ENCODE results near the gene HNRNPA2B1. TPM values are rescaled to one million over a fixed set of nuclear protein-coding genes. Genes with fewer than 3 reads are reported as not detected.

The HNRNPA2B1 gene
- total RNA-seq, 4 donors from 2014 or later: 196 to 279 (median 208) TPM

DNA sequence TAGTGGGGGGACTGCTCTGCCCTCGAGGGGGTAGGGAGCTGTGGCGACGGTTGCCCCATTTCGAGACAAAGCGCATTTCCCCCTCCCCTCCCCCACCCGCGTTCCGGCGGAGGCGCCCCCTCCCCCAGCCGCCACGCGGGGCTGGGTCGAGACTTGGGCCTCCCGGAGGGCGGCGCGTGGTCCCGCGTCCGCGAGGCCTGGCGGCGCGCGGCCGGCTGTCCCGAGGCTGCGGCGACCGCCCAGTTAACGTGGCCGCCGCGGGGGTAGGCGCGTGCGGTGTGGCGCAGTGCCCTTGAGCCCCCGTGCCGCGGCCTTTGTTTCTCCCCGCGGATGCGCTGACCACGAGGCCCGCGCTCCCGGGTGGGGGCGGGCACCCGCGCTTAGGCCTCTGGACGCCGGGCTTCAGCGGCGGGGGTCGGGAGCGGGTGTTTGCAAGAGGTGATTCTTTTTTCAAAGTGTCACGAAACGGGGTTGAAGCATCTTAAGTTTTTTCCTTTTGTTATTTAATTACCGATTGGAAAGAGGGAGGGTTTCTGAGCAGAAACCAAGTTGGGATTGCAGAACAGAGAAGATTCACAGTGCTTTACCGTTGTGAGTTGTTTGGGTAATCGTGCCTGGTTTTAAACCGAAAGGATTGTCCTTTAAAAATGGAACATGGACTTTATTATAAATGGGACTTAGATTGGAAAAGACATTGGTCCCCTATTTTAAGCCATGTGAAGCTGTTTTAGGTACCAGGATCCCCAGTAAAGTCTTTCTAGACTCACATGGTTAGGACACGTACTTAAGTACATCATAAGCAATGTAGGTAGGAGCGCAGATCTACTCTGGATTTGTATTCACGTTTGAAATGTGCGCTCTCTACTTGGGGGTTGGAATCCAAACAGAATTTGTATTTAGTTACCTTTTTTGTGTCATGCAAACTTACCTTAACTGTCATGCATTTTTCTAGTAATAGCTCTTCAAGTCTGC, 1.8 kb upstream of the HNRNPA2B1 start:
- TF ChIP-seq, protein P1, sequence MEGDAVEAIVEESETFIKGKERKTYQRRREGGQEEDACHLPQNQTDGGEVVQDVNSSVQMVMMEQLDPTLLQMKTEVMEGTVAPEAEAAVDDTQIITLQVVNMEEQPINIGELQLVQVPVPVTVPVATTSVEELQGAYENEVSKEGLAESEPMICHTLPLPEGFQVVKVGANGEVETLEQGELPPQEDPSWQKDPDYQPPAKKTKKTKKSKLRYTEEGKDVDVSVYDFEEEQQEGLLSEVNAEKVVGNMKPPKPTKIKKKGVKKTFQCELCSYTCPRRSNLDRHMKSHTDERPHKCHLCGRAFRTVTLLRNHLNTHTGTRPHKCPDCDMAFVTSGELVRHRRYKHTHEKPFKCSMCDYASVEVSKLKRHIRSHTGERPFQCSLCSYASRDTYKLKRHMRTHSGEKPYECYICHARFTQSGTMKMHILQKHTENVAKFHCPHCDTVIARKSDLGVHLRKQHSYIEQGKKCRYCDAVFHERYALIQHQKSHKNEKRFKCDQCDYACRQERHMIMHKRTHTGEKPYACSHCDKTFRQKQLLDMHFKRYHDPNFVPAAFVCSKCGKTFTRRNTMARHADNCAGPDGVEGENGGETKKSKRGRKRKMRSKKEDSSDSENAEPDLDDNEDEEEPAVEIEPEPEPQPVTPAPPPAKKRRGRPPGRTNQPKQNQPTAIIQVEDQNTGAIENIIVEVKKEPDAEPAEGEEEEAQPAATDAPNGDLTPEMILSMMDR (IDR thresholded peaks at IDR 0.05; ENCODE audit: low read depth): no peak

DNA sequence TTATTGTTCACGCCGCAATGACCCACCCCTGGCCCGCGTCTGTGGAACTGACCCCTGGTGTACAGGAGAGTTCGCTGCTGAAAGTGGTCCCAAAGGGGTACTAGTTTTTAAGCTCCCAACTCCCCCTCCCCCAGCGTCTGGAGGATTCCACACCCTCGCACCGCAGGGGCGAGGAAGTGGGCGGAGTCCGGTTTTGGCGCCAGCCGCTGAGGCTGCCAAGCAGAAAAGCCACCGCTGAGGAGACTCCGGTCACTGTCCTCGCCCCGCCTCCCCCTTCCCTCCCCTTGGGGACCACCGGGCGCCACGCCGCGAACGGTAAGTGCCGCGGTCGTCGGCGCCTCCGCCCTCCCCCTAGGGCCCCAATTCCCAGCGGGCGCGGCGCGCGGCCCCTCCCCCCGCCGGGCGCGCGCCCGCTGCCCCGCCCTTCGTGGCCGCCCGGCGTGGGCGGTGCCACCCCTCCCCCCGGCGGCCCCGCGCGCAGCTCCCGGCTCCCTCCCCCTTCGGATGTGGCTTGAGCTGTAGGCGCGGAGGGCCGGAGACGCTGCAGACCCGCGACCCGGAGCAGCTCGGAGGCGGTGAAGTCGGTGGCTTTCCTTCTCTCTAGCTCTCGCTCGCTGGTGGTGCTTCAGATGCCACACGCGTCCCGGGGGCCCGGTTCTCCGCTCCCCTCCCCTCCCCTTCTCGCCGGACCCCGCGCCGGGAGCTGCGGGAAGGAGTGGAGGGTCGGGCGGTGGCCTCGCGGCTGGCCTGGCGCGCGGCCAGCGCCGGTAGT, 887 bp upstream of the HNRNPA2B1 start, which contains the start of gene CBX3:
TSS of gene CBX3 (plus strand) at position 499 of the 772 bp plus-strand sequence. CDS start 1,254 bp downstream, outside the sequence.
- TF ChIP-seq, protein P1 (IDR thresholded peaks at IDR 0.05; ENCODE audit: low read depth): no peak

DNA sequence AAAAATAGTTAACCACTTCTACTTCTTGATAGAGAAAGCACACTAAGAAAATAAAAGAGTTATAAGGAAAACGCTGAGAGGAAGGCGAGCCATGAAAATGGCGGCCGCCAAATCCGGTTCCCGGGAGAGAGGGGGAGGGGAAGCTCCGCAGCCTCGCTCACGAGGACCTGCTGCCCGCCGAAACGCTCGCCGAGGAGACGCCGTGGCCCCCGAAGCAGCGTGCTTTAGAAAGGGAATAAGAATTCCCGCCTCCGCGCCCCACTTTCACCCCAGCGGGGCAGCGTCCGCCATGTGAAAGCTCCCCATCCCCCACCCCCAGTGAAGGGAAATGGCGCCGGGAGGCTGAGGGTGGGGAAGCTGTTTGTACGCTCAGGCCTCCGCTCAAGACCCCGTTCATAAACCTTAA, 505 bp downstream of the HNRNPA2B1 start:
- TF ChIP-seq, protein P1 (IDR thresholded peaks at IDR 0.05; ENCODE audit: low read depth): no peak

DNA sequence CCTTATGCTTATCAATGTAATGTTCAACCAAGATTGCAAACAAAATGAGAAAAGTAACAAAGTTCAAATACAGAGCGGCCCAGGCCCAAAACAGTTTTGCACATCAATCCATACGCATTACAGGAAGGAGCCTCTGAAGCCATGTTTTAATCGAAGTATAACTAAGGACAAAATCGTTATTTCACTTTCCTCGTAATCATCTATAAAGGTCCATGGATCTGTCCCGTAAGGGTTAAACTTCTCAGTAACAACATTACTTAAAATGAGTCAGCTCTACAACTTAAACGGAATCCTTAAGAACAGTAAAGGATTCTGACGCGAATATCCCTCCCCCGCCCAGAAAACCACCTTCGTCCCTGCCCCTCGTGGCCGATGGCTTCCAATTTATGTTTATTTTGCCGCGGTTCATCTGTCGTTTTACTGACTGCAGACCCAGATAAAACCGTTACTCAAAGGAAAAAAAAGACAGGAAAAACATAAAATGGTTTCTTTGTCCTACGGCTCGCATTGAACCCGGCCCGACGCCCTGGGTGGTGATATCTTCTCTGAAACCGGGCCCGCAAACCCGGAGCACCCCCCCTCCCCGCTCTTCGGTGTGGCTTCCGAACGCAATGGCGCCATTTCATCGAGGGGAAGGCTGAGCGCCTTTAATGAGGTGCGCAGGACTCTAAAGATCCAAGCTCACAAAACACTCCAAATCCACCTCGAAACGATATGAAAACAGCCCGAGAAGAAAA, 1.1 kb downstream of the HNRNPA2B1 start:
- TF ChIP-seq, protein P1 (IDR thresholded peaks at IDR 0.05; ENCODE audit: low read depth): no peak

DNA sequence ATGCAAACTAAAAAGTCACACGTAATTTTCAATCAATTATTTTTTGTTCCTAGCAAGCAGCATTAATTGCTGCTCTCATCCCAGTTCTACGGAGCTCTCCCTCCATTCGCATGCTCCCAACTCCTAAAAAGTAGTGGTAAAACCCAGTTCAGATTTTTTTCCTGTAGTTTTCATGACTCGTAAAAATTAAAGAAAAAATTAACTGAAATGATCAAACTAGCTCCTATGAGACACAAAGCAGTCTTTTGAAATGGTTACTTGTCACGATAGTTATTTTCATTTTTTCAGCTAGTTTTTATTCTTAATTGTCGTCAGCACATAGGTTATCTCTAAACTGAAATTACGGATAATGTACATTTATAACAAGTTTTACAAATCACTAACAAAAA, 1.8 kb downstream of the HNRNPA2B1 start:
- TF ChIP-seq, protein P1 (IDR thresholded peaks at IDR 0.05; ENCODE audit: low read depth): no peak

DNA sequence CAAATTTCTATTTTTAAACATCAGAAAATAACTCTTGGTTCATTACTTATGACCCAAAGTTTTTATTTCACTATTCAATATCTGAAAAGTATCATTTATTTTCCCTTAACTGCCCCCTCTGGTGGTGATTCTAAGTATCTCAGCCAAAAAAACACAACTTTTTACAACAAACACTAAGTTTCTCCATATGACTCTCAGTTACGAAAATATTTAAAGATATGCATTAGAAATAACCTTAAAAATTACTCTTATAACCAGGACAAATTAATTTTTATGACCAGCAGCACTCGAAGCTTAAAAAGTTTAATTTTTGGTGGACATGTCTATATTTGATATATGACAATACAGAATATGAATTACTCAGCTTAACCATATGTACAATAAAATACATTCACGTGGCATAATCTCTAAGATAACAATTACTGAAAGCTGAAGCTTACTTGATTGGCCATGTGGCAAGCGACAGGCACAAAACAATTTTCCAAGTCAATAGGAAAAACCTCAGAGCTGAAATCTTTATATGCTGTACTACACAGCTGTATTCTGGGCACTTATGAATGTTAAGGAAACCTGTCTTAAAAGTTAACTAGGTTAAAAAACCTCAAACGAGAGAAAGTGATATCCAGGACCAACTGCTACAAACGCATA, 2.3 kb downstream of the HNRNPA2B1 start:
- TF ChIP-seq, protein P1 (IDR thresholded peaks at IDR 0.05; ENCODE audit: low read depth): no peak
